ENCODE data around the gene MVB12B.
"Not testable (repeated sequence)": the region's sequence is repeated elsewhere in the genome, so short reads cannot be mapped to it uniquely, and the experiment has no call there.

MVB12B gene

DNA sequence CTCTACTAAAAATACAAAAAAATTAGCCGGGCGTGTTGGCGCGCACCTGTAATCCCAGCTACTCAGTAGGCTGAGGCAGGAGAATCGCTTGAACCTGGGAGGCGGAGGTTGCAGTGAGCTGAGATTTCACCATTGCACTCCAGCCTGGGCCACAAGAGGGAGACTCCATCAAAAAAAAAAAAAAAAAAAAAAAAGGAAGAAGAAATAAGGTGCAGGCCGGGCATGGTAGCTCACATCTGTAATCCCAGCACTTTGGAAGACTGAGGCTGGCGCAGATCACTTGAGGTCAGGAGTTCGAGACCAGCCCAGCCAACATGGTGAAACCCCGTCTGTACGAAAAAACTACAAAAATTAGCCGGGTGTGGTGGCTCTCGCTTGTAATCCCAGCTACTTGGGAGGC is 228.8 kb downstream of the MVB12B start:
- not testable (repeated sequence) for DNase-seq

Measured in NCI-H748 treated with DMSO at 0.1 percent for 48 hours (cell line).